Left hindlimb (tissue), 1 donor: ENCODE measurements around the gene SSTR3.
A peak's percentile ranks its signal among the peaks of the same experiment; 100 is the strongest.
"Not testable (repeated sequence)": the region's sequence is repeated elsewhere in the genome, so short reads cannot be mapped to it uniquely, and the experiment has no call there.

ENCODE experiments used
- DNase-seq: peaks from one replicate; pipeline ENCODE4 v3.0.0-alpha.2; 2018

The SSTR3 gene

GRCh38 chr22:37241351-37242142 lies 29.3 kb upstream of the SSTR3 start:
- DNase-seq, result no peak

GRCh38 chr22:37240941-37241320 lies 28.7 kb upstream of the SSTR3 start:
- no peak for DNase-seq

GRCh38 chr22:37240240-37240940 lies 28.1 kb upstream of the SSTR3 start:
- DNase-seq, result no peak

- no peak for DNase-seq
Measured at GRCh38 chr22:37239336-37240239, 27.3 kb upstream of the SSTR3 start.

GRCh38 chr22:37237371-37238268 lies 25.3 kb upstream of the SSTR3 start:
- DNase-seq, result no peak

- DNase-seq, result no peak
Measured at GRCh38 chr22:37235897-37236607, 23.8 kb upstream of the SSTR3 start.

- DNase-seq, result no peak
Measured at GRCh38 chr22:37234736-37235711, 22.7 kb upstream of the SSTR3 start.

- no peak for DNase-seq
Measured at GRCh38 chr22:37233751-37234631, 21.7 kb upstream of the SSTR3 start.

- not testable (repeated sequence) for DNase-seq
Measured at GRCh38 chr22:37233371-37233750, 21.1 kb upstream of the SSTR3 start.

- no peak for DNase-seq
Measured at GRCh38 chr22:37232140-37232998, 20.1 kb upstream of the SSTR3 start.

GRCh38 chr22:37231406-37232139 lies 19.3 kb upstream of the SSTR3 start:
- no peak for DNase-seq

GRCh38 chr22:37230673-37231405 lies 18.6 kb upstream of the SSTR3 start:
- DNase-seq, result no peak

GRCh38 chr22:37229805-37230672 lies 17.8 kb upstream of the SSTR3 start:
- DNase-seq, result peak; percentile 69

- DNase-seq, result no peak
Measured at GRCh38 chr22:37229012-37229804, 16.9 kb upstream of the SSTR3 start.
